ENCODE data around the gene SFXN3.

DNA sequence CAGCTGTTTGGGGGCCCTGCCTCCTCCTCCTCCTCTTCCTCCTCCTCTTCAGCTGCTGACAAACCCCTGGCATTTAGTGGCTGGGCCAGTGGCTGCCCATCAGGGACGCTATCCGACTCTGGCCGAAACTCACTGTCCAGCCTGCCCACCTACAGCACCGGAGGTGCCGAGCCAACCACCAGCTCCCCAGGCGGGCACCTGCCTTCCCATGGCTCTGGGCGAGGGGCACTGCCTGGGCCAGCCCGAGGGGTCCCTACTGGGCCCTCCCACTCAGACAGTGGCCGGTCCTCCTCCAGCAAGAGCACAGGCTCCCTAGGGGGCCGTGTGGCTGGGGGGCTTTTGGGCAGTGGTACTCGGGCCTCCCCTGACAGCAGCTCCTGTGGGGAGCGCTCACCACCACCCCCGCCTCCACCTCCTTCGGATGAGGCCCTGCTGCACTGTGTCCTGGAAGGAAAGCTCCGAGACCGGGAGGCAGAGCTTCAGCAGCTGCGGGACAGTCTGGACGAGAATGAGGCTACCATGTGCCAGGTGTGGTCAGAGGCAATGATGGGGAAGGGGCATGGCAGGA, 27.3 kb upstream of the SFXN3 start:
- TF ChIP-seq, protein P1, sequence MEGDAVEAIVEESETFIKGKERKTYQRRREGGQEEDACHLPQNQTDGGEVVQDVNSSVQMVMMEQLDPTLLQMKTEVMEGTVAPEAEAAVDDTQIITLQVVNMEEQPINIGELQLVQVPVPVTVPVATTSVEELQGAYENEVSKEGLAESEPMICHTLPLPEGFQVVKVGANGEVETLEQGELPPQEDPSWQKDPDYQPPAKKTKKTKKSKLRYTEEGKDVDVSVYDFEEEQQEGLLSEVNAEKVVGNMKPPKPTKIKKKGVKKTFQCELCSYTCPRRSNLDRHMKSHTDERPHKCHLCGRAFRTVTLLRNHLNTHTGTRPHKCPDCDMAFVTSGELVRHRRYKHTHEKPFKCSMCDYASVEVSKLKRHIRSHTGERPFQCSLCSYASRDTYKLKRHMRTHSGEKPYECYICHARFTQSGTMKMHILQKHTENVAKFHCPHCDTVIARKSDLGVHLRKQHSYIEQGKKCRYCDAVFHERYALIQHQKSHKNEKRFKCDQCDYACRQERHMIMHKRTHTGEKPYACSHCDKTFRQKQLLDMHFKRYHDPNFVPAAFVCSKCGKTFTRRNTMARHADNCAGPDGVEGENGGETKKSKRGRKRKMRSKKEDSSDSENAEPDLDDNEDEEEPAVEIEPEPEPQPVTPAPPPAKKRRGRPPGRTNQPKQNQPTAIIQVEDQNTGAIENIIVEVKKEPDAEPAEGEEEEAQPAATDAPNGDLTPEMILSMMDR (IDR thresholded peaks at IDR 0.05) = no peak
- no peak for TF ChIP-seq EP300 (IDR thresholded peaks at IDR 0.05)
